ENCODE measurements around the gene ENPP7.

Gene ENPP7, protein sequence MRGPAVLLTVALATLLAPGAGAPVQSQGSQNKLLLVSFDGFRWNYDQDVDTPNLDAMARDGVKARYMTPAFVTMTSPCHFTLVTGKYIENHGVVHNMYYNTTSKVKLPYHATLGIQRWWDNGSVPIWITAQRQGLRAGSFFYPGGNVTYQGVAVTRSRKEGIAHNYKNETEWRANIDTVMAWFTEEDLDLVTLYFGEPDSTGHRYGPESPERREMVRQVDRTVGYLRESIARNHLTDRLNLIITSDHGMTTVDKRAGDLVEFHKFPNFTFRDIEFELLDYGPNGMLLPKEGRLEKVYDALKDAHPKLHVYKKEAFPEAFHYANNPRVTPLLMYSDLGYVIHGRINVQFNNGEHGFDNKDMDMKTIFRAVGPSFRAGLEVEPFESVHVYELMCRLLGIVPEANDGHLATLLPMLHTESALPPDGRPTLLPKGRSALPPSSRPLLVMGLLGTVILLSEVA

DNA sequence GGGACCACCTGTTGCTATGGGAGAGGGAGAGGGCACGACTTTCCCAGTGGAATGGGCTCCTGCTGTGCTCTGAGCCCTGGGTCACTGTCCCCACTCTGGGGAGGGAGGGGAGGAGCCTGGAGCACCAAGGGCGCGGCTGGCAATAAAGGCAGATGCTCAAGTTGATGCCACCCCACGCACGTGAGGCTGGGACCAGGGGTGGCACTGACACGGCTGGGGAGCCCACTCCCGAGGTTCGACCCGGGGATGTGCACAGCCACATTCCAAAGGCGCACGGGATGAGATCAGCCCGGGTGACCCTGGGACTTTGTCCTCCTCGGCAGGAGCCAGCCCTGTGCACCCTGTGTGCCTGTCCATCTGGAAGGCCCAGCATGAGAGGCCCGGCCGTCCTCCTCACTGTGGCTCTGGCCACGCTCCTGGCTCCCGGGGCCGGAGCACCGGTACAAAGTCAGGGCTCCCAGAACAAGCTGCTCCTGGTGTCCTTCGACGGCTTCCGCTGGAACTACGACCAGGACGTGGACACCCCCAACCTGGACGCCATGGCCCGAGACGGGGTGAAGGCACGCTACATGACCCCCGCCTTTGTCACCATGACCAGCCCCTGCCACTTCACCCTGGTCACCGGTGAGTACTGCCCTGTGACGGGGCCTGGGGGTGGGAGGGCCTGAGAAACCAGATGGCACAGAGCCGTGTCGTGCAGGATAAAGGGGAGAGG lies at the start of gene ENPP7:
Gene ENPP7, plus strand, starts transcription at position 175 of the 715 bp plus-strand sequence. Its CDS starts 197 bp downstream, at position 372.
- DNase-seq (ENCODE audit: low spot score) = no peak

DNA sequence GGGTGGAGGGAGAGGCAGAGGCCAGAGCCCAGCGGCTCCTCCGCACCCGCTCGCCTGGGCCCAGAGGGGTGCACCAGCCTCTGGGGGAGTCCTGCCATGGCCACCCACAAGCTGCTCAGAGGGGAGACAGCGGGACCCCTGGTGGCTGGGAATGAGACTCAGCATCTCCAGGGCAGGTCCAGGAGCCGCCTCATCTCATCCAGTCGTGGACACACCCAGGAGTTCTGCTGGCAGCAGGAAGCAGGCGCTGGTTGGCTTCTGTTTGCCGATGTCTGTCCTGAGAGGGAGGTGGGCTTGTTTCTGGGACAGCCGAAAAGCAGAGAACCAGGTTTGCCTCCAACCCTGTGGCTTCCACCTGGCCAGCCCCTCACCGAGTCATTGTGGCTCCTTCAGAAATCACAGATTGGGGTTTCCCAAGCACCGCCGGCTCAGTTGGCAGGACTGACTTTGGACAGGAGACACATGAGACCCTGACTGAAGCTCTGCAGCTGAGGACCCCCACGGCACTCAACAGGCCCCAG lies 49.6 kb upstream of the ENPP7 start:
- no peak for DNase-seq (ENCODE audit: low spot score)

DNA sequence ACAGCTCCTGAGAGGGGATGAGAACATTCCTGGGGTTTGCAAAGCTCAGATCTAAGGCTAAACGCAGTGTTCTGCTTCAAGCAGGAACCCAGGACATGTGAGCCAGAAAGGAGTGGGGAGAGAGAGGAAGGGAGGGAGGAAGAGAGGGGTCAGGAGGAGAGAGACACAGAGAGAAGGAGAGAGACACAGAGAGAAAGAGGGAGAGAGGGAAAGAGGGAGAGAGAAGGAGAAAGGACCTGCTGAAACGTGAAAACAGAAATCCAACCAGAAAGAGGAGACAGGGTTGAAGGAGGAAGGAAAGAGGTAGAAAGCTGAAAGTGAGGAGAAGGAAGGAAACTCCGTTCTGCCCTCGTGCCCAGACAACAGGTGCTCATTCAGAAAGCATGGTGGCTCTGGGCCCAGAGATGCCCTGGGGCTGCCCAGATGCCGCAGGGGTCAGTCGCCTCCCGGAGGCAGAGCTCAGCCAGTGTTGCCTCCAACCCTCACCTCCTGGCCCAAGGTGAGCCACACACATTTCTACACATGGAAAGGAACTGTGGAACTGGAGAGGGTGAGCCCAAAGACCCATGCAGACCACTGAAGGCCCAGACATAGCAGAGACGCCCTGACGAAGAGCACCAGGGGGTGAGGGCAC lies 49.0 kb upstream of the ENPP7 start:
- no peak for DNase-seq (ENCODE audit: low spot score)

DNA sequence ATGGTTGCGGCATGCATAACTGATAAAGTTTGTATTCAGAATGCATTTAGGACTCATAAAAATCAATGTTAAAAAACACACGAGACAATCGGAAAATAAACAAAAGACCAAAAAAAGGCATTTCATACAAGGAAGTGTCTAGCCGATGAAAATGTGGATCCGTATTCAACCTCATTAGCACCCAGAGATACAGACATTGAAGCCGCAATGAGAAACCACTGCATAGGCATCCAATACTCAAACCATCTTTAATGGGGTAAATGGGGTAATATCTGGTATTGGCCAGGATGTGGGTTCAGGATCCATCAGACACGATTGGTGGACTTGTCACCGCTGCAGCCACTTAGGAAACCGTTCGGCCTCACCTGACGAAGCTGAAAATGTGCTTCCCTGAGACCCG lies 47.4 kb upstream of the ENPP7 start:
- DNase-seq (ENCODE audit: low spot score) = no peak

DNA sequence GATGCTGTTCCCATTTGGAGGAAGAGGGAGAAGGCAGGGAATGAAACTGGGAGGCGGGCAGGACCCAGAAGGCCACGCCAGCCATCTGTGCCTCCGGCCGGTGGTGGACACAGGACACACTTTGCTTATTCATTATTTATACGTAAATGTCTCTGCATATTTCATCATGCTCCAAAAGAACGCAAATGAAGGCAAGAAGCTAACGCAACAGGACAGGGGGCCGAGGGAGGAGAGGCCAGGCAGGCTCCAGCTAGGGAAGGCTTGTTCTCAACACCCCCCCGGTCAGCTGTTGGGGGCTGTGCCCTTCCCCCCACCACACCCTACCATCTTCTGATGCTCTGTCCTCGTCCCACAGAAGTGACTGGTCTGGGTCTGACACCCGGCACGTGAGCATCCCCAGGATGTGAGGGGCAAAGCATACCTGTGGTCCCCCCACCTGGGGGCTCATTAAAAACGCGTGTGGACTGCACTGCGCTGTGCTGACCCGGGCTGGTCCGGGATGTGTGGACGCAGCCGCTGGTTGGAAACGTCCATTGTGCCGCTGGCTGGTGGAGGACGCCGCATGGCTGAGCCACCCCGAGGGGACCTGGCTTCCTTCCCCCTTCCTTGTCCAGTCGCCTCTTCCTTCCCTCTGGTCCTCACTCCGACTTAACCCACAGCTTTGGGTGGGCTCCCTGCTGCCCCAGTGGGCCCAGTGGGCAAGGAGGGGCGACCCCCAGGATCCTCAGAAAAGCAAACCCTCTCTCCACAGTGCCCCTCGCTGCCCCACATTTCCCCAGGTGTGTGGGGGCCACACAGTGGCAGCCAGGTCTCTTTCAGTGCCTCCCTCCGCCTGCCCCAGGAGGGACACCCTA lies 46.4 kb upstream of the ENPP7 start:
- DNase-seq (ENCODE audit: low spot score) = no peak

DNA sequence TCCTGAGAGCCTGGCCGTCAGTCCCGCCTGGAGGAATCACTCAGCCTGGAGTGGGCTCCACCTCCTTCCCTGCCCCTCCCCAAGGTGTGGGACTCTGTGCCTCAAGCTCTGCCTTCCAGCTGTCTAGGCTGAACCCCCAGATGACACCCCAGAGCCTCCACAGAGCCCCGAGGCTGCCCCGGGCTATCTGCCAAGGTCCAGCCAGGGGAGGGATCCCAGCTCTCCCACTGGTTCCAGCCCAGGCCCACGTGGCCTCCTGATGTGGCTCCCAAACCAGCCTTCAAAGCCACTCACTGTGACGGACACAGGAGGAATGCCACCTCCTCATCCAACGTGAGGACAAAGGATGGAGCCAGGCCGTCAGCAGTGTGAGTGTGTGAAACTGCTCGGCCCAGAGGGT lies 45.6 kb upstream of the ENPP7 start:
- DNase-seq (ENCODE audit: low spot score) = no peak

DNA sequence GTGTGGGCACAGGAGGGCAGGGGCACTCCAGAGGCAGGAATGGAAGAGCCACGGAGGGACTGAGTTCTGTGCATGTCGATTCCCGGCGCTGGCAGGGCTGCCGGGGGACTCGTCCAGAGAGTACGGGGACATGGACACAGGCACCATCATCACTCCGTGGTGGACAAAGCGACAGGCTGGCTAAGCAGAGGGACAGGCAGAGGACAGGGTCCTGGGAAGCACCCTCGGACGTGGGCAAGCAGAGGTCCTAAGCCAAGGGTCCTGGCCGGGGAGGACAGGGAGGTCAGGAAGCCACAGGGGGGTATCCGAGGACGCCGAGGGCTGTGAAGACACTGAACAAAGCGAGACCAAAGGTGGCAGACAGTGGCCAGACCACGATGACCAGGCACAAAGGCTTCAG lies 44.3 kb upstream of the ENPP7 start:
- DNase-seq (ENCODE audit: low spot score) = no peak

DNA sequence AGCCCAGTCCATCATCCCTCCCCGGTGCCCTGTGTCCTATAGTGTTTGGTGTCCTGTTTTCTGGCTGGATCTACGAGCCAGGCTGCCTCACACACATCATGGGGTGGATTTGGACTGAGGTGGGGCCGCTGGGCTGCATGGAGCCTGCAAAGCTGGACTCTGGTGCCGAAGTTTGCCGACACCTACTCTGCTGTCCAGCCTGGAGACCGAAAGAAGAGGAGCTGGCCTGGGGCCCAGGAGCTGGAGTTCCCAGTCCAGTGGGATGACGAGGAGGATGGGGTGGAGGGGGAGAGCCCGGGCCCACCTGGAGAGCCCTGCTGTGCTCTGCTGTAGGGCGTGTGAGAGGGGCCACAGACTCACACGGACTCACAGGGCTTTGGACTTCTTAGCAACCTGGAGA lies 40.3 kb upstream of the ENPP7 start:
- DNase-seq (ENCODE audit: low spot score) = no peak

DNA sequence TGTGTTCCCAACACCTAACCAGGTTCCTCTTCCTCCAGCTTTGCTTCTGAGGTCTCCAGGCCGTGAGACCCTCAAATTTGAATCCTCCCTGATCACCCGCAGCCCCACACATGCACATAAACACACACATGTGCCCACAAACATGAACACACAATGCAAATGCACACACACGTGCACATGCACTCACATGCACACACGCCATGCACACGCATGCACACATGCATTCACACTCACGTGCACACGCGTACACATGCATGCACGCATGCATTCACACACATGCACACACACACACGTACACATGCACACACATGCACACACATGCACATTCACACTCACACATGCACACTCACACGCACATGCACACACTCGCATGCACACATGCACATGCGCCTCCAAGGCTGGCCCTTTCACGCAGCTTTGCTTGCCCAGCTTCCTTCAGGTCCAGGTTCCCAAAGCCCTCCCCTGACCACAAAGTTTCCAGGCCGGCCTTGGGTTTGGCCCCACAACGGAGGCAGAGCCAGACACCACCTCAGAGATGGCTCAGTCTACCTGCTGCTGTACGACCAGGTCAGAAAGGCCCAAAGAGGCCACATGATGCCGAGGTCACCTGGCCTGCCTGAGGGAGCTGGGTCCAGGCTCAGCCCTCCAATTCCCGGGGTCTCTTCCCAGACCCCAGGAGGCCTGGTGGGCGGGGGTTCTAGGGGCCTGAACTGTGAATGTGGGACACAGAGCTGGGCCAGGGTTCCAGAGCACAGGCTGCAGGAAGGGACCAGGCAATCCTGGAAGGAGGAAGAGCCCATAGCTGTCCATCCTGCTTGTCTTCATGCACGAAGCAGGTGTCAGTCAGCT lies 39.5 kb upstream of the ENPP7 start:
- DNase-seq (ENCODE audit: low spot score) = no peak

DNA sequence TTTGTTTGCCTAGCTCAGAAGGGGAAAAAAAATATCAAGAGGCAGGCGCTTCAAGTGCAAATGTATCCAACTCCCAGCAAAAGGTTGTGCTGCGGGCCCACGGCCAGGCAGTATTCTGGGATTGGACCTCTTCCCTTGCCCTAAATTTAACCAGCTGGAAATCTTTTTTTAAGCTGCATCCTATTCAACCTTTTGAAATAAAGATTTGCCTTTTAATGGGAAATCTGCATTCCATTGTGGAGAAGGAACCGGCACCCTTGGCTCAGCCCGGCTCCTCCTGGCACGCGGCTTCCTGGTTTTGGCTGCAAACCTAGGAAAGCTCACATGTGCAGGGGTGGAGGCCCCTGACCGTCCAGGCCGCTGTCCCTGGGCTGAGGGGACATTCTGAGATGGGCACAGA lies 38.8 kb upstream of the ENPP7 start:
- no peak for DNase-seq (ENCODE audit: low spot score)

DNA sequence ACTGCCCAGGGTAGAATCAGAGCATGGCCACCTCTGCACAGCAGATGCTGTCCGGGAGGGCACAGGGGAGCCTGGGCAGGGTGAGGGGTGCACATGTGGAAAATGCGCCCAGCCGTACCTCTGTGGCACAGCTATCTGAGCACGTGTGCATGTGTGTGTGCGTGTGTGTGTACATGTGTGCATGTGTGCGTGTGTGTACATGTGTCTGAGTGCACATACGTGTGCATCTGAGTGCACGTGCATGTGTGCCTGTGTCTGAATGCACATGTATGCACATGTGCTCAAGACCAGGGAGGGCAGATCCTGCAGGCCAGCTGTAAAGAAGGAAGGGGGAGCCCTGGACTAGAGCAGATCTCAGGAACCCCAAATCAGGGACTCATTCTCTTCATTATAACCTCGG lies 37.3 kb upstream of the ENPP7 start:
- no peak for DNase-seq (ENCODE audit: low spot score)

DNA sequence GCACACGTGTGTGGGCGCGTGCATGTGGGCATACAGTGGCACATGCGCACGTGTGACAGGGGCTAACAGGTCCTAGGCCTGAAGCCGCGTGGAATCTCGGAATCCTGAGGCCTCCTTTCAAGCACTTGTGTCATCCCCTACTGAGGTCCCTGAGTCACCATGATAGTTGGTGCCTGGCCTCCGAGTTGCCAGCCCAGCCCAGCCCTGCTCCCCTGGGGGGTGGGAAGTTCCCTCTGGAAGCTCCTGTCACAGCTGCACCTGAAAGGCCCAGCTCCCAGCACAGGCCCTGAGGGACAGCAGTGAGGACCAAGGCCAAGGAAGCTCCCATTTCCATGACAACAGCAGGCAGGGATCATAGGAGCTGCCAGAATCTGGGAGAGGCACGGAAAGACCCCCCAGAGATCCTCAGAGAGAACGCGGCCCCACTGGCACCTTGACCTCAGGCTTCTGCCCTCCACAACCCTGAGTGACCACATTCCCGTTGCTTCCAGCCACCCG lies 35.4 kb upstream of the ENPP7 start:
- no peak for DNase-seq (ENCODE audit: low spot score)

DNA sequence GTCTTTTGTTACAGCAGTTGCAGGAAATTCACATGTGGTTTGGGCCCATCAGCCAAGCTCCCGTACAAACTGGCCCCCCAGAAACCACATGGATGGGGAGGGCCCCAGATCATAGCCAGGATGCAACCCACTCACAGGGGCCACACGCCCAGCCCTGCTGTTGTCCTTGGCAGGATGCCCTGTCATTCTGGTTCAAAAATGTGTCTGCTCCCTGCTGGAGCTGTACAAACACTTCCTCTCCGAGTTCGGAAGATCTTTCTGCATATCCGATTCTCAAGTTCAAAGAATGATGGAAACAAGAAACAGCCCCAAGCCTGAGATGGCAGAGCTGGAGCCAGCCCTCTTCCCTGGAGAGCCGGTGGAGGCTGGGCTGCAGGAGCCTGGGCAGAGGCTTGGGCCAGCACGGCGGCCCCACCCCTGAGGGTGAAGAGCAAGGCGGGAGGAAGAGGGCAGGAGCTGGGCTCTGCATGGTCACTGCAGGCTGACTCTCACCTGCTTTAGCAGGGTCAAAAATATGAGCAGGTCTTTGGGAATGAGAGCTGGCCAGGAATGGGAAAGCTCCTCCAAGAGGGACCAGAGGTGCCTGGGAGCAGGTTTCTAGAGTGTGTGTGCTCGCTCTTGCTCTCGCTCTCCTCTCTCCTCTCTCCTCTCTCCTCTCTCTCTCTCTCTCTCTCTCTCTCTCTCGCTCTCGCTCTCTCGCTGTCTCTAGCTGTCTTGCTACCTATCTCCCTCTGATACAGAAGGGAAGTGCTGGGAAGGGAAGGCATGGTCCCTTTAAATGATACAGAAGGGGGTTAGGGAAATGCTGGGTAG lies 34.7 kb upstream of the ENPP7 start:
- no peak for DNase-seq (ENCODE audit: low spot score)

DNA sequence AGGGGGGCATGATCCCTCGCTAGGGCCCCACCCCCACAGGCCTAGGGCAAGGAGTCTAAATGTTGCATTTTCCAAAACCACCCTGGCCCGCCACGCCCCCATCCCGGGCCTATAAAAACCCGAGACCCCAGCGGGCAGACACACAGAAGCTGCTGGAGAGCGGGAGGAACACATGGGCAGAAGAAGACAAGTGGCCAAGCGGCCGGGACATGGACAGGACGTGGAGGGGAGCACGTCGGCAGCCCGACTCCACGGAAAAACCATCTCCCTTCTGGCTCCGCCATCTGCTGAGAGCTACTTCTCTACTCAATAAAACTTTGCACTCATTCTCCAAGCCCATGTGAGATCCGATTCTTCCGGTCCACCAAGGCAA lies 34.1 kb upstream of the ENPP7 start:
- no peak for DNase-seq (ENCODE audit: low spot score)

DNA sequence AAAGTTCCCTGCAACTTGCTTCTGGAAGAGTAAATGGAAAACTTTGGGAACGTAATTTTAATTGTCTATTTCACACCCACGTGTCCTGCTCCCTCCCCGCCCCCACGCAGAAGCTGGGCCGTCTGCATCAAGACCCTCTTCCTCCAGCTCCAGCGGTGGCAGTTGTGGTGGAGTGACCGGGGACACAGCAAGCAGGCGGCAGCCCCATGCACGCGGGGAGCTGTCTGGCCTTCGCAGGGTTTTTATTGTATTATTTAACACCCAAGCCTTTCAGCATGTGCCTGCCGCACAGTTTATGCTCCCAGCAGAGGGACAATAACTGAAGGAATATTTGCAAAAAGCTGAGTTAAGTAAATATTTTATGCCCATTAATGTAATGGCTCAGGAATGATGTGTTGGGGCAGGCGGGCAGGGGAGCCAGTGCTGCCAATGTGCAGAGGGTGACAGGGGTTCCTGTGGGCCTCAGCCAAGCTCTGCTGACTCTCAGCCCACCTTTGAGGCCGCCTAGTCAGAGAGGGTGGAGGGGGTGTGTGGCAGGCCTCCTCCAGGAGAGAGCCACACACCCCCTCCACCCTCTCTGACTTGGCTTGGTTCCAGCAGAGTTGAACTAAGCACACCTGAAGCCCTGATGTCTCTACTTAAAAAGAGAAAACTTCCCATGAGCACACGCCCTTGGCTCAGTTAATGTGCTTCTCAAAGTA lies 32.4 kb upstream of the ENPP7 start:
- no peak for DNase-seq (ENCODE audit: low spot score)

DNA sequence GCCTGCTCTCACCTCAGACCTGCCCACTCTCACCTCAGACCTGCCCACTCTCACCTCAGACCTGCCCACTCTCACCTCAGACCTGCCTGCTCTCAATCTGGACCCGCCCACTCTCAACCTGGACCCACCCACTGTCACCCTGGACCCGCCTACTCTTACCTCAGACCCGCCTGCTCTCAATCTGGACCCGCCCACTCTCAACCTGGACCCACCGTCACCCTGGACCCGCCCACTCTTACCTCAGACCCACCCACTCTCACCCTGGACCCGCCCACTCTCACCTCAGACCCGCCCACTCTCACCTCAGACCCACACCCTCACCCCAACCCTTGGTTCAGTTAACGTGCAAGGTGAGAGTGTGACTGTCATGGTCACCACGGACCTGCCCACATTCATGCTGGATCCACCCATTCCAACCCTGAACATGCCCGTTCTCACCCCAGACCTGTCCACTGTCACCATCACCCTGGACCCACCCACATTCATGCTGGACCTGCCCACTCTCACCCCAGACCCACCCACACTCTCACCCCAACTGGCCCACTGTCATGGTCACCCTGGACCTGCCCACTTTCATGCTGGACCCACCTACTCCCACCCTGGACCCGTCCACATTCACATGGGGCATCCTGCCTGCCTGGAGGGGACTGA lies 31.2 kb upstream of the ENPP7 start:
- DNase-seq (ENCODE audit: low spot score) = peak; percentile 6

DNA sequence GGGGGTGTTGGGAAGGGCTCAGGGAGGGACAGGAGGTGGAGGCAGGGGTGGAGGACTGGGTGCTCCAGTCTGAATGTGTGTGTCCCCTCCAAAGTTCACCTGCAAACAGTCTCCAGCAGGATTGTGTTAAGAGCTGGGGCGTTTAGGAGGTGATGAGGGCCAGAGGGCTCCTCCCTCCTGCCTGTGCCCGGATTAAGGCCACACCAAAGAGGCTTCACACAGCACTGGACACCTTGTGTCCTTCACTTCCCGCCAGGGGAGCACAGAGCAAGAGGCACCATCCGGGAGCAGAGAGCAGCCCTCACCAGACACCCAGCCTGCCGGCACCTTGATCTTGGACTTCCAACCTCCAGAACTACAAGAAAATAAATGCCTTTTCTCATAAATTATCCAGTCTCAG lies 30.2 kb upstream of the ENPP7 start:
- no peak for DNase-seq (ENCODE audit: low spot score)

DNA sequence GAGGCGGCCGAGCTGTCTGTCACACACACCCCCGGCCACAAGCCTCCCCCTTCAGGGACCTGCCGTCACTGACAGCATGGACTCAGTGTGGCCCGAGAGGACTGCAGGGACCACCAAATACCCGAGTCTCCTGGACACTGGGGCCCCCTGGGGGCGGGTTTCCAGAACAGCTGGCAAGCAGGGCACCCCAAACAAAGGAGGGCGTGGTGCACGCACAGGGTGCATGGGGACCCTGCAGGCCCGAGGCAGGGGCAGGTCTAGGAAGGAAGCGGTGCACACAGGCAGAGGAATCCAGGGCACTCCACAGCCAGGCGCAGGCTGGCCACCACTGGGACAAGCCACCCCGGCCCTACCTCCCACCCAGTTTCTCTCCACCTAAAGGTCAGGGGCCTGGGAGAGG lies 28.7 kb upstream of the ENPP7 start:
- DNase-seq (ENCODE audit: low spot score) = no peak

Measured in hematopoietic multipotent progenitor cell treated with erythropoietin and hydrocortisone succinate and interleukin-3 and kit ligand, for 17 days (in vitro differentiated cells).